ENCODE data around the gene ANO10. TPM values are rescaled to one million over a fixed set of nuclear protein-coding genes. Genes with fewer than 3 reads are reported as not detected.

Gene ANO10
- polyA plus RNA-seq, 1 donor from 2014 or later = 11.1 TPM

- Histone ChIP-seq H3K27ac (ENCODE audit: low read length) (no peak overlapping the region), H3K4me2 (ENCODE audit: low read length) (no peak overlapping the region), H3K36me3 (ENCODE audit: insufficient read depth, low read length) (no peaks in the 10 kb centered on the region), H3K79me2 (replicated peaks; ENCODE audit: insufficient read depth, low read length) (no peaks in the 10 kb centered on the region), H2AFZ (ENCODE audit: low read depth, low read length) (no peak overlapping the region), H3K27me3 (ENCODE audit: insufficient read depth, low read depth, low read length) (no peaks in the 10 kb centered on the region), H3K9me2 (ENCODE audit: insufficient read depth, low read length) (no peaks in the 10 kb centered on the region), H3K4me3 (ENCODE audit: low read length) (no peak overlapping the region), H3K9me3 (ENCODE audit: low read length) (no peaks in the 10 kb centered on the region), H4K20me1 (ENCODE audit: insufficient read depth) (no peaks in the 10 kb centered on the region), H3F3A (ENCODE audit: insufficient read depth, low read length, poor library complexity, severe bottlenecking) (no peaks in the 10 kb centered on the region), H3K9ac (ENCODE audit: low read length) (no peak overlapping the region)
- TF ChIP-seq RAD21 (conservative IDR thresholded peaks at IDR 0.05) (no peak), EP300 (conservative IDR thresholded peaks at IDR 0.05; ENCODE audit: poor library complexity, severe bottlenecking) (no peak), SMC3 (conservative IDR thresholded peaks at IDR 0.05; ENCODE audit: poor library complexity) (no peak), POLR2AphosphoS5 (IDR thresholded peaks at IDR 0.05) (no peak), CTCF (IDR thresholded peaks at IDR 0.05; ENCODE audit: poor library complexity, severe bottlenecking) (no peak), EZH2 (IDR thresholded peaks at IDR 0.05; ENCODE audit: borderline replicate concordance, insufficient read depth, low read length, poor library complexity, severe bottlenecking) (no peak), MXI1 (conservative IDR thresholded peaks at IDR 0.05; ENCODE audit: poor library complexity, severe bottlenecking) (no peak), TAF1 (IDR thresholded peaks at IDR 0.05; ENCODE audit: low read depth) (no peak)
- TF ChIP-seq, protein P1, sequence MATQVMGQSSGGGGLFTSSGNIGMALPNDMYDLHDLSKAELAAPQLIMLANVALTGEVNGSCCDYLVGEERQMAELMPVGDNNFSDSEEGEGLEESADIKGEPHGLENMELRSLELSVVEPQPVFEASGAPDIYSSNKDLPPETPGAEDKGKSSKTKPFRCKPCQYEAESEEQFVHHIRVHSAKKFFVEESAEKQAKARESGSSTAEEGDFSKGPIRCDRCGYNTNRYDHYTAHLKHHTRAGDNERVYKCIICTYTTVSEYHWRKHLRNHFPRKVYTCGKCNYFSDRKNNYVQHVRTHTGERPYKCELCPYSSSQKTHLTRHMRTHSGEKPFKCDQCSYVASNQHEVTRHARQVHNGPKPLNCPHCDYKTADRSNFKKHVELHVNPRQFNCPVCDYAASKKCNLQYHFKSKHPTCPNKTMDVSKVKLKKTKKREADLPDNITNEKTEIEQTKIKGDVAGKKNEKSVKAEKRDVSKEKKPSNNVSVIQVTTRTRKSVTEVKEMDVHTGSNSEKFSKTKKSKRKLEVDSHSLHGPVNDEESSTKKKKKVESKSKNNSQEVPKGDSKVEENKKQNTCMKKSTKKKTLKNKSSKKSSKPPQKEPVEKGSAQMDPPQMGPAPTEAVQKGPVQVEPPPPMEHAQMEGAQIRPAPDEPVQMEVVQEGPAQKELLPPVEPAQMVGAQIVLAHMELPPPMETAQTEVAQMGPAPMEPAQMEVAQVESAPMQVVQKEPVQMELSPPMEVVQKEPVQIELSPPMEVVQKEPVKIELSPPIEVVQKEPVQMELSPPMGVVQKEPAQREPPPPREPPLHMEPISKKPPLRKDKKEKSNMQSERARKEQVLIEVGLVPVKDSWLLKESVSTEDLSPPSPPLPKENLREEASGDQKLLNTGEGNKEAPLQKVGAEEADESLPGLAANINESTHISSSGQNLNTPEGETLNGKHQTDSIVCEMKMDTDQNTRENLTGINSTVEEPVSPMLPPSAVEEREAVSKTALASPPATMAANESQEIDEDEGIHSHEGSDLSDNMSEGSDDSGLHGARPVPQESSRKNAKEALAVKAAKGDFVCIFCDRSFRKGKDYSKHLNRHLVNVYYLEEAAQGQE (IDR thresholded peaks at IDR 0.05; ENCODE audit: borderline replicate concordance) = no peak
Measured at GRCh38 chr3:43418601-43419272, 203.1 kb downstream of the ANO10 start.

- Histone ChIP-seq H3K9me3 (ENCODE audit: low read length) (no peaks in the 10 kb centered on the region), H3F3A (ENCODE audit: insufficient read depth, low read length, poor library complexity, severe bottlenecking) (no peaks in the 10 kb centered on the region), H3K9ac (ENCODE audit: low read length) (no peak overlapping the region), H3K36me3 (ENCODE audit: insufficient read depth, low read length) (no peaks in the 10 kb centered on the region), H3K79me2 (replicated peaks; ENCODE audit: insufficient read depth, low read length) (no peaks in the 10 kb centered on the region), H4K20me1 (ENCODE audit: insufficient read depth) (no peaks in the 10 kb centered on the region), H3K4me2 (ENCODE audit: low read length) (no peak overlapping the region), H3K27ac (ENCODE audit: low read length) (no peak overlapping the region), H3K4me3 (ENCODE audit: low read length) (no peak overlapping the region), H3K27me3 (ENCODE audit: insufficient read depth, low read depth, low read length) (no peaks in the 10 kb centered on the region), H3K9me2 (ENCODE audit: insufficient read depth, low read length) (no peaks in the 10 kb centered on the region), H2AFZ (ENCODE audit: low read depth, low read length) (no peak overlapping the region)
- TF ChIP-seq, protein P1 (IDR thresholded peaks at IDR 0.05; ENCODE audit: borderline replicate concordance) = no peak
- TF ChIP-seq TAF1 (IDR thresholded peaks at IDR 0.05; ENCODE audit: low read depth) (no peak), MXI1 (conservative IDR thresholded peaks at IDR 0.05; ENCODE audit: poor library complexity, severe bottlenecking) (no peak), EZH2 (IDR thresholded peaks at IDR 0.05; ENCODE audit: borderline replicate concordance, insufficient read depth, low read length, poor library complexity, severe bottlenecking) (no peak), EP300 (conservative IDR thresholded peaks at IDR 0.05; ENCODE audit: poor library complexity, severe bottlenecking) (no peak), SMC3 (conservative IDR thresholded peaks at IDR 0.05; ENCODE audit: poor library complexity) (no peak), CTCF (IDR thresholded peaks at IDR 0.05; ENCODE audit: poor library complexity, severe bottlenecking) (no peak), POLR2AphosphoS5 (IDR thresholded peaks at IDR 0.05) (no peak), RAD21 (conservative IDR thresholded peaks at IDR 0.05) (no peak)
Measured at GRCh38 chr3:43417133-43417532, 204.7 kb downstream of the ANO10 start.

Data from neural cell (in vitro differentiated cells).